GM12874 (cell line): ENCODE data around the gene GALK1.

Experiments
- TF ChIP-seq, protein P1 (sequence below): IDR thresholded peaks from 2 replicates; pipeline ENCODE4 v1.5.1; 2011; ENCODE audit warnings: low read depth, mild to moderate bottlenecking, control low read depth, low read length, moderate library complexity; ENCODE audit not compliant: insufficient read depth

The GALK1 gene

DNA sequence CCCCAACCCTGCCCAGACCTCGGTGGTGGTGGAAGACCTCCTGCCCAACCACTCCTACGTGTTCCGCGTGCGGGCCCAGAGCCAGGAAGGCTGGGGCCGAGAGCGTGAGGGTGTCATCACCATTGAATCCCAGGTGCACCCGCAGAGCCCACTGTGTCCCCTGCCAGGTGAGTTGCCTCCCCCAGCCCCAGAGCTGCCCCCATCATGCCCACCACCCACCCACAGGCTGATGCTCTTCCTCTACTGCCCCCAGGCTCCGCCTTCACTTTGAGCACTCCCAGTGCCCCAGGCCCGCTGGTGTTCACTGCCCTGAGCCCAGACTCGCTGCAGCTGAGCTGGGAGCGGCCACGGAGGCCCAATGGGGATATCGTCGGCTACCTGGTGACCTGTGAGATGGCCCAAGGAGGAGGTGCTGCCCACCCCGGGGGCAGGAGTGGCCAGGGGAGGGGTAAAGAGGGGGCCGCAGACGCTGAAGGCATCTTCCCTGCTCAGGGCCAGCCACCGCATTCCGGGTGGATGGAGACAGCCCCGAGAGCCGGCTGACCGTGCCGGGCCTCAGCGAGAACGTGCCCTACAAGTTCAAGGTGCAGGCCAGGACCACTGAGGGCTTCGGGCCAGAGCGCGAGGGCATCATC, 8.4 kb downstream of the GALK1 start:
- TF ChIP-seq, protein P1, sequence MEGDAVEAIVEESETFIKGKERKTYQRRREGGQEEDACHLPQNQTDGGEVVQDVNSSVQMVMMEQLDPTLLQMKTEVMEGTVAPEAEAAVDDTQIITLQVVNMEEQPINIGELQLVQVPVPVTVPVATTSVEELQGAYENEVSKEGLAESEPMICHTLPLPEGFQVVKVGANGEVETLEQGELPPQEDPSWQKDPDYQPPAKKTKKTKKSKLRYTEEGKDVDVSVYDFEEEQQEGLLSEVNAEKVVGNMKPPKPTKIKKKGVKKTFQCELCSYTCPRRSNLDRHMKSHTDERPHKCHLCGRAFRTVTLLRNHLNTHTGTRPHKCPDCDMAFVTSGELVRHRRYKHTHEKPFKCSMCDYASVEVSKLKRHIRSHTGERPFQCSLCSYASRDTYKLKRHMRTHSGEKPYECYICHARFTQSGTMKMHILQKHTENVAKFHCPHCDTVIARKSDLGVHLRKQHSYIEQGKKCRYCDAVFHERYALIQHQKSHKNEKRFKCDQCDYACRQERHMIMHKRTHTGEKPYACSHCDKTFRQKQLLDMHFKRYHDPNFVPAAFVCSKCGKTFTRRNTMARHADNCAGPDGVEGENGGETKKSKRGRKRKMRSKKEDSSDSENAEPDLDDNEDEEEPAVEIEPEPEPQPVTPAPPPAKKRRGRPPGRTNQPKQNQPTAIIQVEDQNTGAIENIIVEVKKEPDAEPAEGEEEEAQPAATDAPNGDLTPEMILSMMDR = no peak

DNA sequence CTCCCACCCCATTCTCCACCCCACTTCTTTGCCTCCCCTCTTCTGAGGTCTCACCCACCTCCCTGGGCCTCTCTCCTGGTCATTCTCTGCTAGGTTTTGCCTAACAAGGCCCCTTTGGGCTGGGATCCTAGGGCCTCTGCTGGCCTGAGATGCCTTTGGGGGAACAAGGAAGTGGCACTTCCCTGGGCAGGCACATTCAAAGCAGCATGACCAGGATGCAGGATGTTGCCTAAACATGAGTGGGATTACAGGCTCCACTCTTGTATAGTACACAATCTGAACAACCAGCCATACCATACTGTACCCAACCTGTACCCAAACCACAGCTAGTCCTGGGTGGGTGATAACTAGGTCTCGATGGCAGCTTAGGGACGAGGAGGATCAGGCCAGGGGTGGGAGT, 9.0 kb downstream of the GALK1 start:
- TF ChIP-seq, protein P1 = no peak

DNA sequence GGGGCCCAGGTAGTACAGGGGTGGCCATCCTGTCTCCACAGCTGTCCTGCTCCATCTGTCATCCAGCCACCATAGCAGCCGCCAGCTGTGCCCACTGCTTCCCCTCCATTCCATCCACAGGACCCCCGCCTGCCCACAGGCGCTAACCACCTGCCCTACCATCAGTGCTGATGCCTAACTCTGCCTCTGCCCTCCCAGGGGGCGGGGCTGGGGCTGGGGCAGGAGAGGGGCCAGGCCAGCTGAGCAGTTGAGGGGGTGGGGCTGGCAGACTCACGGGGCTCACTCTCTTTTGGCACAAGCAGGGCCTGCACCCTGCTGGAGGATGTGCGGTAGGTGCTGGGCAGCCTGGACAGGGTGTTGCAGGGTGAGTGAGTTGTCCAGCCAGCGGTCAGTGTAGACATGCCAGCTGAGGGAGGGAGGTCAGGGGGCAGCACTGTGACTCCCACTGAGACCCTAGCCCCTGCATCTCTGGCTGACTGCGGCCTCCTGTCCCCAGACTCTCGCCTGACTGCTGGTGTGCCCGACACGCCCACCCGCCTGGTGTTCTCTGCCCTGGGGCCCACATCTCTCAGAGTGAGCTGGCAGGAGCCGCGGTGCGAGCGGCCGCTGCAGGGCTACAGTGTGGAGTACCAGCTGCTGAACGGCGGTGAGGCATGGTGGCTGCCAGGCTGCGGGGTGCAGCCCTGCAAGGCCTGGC, 9.6 kb downstream of the GALK1 start:
- TF ChIP-seq, protein P1 = no peak

DNA sequence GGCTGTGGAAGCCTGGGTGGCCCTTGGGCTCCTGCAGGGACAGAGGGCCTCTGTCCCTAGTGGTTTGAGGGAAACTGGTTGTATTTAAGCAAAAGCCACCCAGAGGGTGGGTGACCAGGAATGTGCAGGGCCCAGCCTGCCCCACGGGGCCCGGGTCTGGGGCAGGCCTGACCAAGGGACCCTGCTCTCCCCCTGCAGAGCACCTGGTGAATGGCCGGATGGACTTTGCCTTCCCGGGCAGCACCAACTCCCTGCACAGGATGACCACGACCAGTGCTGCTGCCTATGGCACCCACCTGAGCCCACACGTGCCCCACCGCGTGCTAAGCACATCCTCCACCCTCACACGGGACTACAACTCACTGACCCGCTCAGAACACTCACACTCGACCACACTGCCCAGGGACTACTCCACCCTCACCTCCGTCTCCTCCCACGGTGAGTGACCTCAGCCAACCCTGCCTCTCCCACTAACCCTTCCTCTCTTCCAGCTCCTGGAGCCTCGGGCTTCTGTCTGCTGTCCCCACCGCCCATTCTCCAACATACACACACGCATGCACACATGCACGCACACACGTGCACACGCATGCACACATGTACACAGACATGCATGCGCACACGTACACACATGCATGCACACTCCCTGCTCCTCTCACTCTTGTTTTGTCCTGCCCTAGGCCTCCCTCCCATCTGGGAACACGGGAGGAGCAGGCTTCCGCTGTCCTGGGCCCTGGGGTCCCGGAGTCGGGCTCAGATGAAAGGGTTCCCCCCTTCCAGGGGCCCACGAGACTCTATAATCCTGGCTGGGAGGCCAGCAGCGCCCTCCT, 10.4 kb downstream of the GALK1 start:
- TF ChIP-seq, protein P1 = no peak

- TF ChIP-seq, protein P1 = peak; percentile 85
These were observed 11.2 kb downstream of the GALK1 start for GRCh38 chr17:75753514-75754377.

GRCh38 chr17:75752802-75753513, 12.0 kb downstream of the GALK1 start:
- TF ChIP-seq, protein P1 = peak; percentile 60
